Measurements from ENCODE around the gene ARHGEF17.
A peak's percentile ranks its signal among the peaks of the same experiment; 100 is the strongest.
"Not testable (repeated sequence)": the region's sequence is repeated elsewhere in the genome, so short reads cannot be mapped to it uniquely, and the experiment has no call there.

Gene ARHGEF17

DNA sequence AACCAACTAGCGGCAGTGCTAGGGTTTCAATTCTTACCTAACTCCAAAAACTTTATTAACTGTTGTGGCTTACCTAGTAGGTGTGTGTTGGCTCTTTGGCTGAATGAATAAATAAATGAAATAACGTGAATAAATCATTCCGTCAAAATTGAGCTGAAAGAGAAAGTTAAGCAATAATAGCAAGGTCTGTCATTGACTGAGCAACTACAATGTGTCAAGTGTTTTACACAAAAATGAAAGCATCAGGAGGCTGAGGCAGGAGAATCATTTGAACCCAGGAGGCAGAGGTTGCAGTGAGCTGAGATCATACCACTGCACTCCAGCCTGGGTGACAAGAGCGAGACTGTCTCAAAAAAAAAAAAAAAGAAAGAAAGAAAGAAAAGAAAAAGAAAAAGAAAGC is 33.9 kb upstream of the ARHGEF17 start:
- DNase-seq = not testable (repeated sequence)

DNA sequence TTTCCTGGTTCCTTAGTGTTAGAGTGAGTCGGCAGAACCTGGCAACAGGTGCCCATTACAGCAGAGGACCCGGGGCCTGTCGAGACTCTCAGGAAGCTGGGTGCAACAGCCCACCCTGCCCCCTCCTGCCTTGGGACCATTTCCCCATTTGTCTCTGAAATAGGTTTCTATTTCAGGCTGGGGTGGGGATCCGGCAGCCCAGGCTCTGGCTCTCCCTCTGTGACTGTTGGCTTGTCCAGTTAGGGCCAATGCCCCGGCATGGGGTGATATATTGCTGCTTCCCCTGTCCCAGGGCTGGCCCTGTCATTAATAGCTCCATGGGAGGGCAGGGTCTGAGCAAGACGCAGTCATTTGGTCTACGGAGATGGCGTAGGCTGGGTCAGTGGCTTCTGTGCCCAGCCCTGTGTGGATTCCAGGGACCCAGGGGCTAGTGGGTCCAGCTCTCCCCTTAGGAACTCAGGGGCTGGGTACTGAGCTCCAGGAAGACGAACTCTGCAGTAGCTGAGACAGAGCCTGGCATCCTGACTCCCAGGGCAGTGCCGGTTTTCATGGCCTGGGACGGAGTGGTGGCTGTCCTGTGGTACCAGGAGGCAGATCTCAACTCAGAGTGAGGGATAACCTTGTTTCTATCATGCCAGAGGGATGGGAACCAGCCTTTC is 33.2 kb upstream of the ARHGEF17 start:
- no peak for DNase-seq

DNA sequence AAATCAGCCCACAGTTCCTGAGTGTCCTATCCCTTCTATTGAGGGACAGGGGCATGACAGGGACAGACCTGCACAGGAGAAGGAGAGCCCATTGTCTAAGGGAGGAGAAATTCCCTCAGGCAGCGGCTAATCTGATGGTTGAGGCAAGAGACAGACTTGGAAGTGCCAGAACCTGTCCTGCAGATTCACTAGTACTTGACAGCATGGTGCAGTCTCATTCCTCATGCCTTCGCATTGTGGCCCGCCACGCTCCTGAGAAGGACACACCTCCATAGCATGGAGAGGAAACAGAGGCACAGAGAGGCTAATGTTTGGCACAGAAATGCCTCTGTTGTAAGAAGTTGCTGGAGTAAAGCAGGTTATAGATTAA is 32.7 kb upstream of the ARHGEF17 start:
- DNase-seq = no peak

DNA sequence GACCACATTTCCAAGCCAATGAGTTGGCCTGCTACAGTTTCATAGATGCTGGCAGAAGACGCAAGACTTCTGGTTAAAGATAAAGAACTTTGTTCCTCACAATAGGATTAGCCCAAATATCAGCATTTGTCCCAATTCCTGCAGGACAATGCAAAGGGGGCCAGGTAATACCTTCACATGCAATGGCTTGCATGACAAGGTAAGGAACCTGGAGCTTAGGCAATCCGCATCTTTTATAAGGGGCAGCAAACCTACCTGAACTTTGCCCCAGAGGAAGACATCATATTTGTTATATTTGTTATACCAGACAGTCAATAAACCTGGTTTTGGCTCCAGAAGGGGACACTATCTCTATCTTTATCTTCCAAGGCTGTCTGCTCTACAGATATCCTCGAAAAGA is 30.6 kb upstream of the ARHGEF17 start:
- no peak for DNase-seq

DNA sequence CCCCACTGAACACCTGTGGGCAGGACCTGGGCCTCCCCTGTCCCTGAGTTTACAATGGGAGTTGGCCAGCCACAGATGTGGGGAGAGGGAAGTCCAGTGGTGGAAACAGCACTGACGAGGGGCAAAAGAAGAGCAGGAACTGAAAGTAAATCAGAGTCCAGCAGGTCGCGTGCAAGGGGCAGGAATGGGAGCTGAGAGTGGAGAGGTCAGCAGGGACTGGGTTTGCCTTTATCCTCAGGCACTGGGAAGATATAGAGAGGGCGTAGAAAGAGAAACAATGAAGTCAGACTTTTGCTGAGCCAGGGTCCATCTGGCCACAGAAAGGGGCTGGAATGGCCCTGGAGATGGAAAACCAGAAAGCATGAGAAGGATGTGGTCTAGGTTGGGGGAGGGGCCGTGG is 27.4 kb upstream of the ARHGEF17 start:
- DNase-seq = no peak

DNA sequence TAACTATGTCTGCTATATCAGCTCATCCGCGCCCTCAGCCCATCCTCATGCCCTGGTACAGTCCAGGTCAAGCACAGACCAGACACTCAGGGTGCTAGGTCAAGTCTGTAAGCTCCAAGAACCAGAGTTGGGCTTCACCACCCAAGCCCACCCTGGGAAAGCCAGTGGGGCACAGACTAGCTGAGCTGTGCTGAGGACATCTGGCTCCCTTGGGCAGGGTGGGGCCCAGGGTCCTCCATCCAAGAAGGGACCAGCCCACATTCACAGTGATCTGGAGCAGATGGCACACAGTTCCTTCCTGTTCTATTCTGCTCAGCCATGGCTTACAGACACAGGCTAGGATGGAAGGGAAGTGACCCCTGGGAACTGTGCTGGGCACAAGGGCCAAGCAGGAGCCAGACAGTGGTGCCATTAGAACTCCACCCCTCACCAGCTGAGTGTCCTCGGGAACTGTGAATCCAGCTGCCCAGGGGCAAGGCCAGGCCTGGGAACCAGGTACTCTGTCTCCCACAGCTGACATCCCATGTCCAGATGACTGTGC is 26.8 kb upstream of the ARHGEF17 start:
- no peak for DNase-seq

DNA sequence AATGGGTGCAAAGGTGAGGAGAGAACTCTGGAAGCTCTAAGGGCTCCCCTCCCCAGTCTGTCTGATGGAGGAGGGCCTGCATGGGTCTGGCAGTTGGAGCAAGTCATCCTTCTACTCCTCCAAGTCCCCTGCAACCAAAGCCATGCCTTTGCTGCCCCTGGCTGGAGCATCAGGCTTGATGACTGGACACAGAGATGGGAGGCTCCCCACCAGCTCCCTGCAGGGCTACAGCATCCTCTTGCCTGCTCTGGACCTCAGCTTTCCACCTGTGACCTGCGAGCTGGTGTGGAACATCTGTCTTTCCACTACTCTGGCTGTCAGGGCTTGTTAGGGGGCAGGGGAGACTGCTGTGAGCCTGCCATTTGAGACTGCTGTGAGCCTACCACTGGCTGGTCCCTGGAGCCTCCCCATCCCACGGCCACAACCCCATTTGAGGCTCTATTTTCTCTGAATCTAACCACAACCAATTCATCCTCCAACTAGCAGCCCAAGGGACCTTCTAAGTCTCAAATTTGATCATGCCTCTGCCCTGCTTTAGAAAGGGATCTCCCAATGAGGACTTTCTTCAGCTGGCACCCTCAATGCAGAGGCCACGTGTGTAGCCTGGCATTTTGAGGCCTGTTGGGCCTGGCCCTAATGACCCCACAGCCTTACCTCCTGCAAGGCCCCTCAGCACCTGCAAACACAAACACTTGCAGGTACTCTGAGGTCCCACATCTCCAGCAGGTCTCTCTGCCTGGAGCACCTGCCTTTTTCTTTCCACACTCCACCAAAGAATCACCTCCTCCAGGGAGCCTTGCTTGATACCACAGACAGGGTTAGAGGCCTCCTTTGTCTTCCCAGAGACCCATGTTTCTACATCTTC is 26.0 kb upstream of the ARHGEF17 start:
- no peak for DNase-seq

DNA sequence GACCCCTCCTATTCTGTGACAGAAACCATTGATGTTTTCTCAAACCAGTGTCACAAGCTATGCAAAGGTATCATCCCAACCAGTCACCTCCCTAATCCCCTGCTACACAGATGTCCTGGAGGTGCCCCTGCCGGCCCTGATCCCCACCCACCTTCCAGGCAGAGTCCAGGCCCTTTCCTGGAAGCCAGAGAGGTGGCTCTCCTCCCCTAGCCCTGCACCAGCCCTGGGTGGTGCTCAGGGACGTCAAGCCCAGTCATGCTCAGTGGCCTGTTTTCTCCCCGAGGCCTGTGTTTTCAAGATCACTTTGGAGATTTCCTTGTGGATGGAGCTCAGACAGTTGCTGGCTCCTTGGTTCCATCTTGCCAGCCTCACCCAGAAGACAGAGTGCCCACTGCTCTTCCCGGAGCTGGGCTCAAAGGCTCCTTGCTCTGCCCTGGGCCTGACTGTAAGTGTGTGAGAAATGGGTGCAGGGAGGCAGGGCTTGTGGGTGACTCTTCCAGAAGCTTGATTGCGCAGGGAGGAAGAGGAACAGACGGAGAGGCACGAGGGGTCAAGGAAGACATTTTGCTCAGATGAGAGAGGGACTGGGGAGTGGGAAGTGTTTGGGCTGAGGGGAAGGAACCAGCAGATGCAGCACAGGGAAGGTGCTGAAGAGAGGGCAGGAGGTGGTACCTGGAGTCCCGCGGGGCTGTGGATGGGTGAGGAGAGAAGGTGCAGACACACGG is 24.6 kb upstream of the ARHGEF17 start:
- no peak for DNase-seq

DNA sequence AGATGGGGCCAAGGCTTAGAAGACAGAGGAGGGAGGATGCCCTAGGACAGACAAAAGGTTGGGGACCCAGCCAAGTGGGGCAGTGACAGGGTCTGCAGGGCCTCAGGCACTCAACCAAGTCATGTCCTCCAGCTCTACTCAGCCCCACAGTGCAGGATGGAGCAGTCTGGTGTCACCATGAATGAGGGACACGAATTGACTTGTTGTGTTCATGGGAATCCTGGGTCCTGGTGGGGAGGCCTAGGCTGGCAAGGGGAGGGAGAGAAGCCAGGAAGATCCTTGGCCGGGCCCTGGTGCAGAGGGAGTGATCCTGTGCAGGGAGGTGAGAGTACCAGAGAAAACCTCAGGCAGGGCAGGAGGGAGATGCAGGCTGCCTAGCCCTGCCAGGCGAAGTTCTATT is 24.0 kb upstream of the ARHGEF17 start:
- no peak for DNase-seq

DNA sequence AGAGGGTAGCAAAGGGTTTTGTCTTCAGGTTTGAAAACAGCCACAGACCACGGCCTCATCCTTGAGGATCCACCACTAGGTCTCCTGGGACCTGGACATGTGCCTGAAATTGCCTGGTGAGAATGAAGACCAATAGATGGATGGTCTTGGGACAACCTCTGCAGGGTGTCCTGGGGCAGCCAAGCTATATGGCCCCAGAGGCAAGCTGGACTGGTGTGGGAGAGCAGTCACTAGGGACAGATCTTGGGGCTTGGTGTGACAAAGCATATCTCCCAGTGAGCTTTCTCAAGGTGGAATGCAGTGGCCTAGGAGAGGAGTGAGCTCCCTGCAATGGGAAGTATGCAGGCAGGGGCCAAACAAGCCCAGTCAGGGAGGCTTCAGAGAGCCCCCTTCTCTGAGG is 22.4 kb upstream of the ARHGEF17 start:
- no peak for DNase-seq

DNA sequence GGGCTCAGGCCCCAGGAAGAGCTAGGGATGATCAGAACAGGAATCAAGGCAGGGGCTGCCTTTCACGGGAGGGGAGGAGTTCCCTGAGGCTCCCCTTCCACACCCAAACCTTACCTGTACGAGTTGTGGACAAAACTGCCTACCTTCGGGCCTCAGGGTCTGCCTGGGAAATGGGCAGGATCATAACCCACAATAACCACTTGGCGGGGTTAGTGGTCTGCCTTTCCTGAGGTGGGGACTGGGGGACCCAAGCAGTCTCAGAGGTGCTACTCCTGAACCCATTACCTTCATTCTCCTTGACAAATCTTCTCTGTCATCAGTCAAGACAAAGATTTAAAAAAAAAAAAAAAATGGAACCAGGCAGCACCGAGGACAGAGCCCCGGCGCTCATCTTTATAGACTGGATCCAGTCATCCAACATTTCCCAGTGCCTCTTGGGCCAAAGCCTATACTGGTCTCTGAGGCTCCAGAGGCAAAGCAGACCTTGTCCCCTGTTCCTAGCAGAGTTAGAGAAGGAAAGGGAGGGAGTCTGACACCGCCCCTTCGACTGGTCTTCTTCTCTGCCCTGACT is 21.8 kb upstream of the ARHGEF17 start:
- no peak for DNase-seq

DNA sequence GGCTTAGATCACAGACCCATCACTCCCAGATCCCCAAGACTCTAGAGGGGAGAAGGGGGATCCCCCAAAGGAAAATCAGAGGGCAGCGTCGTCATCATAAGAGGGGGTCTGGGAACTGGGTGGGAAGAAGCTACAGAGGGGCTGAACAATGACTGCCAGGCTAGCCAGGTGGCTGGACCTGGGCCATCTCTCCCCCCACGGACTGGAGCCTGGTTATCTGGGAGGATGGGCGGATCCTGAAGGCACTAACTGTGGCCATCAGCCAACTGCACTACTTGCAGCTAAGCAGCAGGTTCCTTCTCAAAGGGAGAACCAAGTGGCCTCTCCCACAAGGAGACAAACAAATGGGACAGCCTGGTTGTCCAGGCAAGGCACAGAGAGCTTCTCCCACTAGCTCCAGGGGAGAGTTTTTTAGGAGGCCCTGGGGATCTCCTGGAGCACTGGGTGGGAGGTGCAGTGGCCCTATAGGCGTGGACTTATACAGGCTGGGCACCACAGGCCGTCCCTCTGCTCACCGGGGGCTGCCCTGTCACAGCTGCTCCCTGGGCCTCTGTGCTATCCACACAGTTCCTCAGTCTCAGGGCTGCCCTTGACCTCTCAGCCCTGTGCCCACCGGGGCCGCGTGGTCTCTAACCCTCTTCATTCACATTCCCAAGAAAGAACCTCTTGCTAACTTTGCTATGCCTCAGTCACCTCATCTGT is 20.5 kb upstream of the ARHGEF17 start:
- no peak for DNase-seq

DNA sequence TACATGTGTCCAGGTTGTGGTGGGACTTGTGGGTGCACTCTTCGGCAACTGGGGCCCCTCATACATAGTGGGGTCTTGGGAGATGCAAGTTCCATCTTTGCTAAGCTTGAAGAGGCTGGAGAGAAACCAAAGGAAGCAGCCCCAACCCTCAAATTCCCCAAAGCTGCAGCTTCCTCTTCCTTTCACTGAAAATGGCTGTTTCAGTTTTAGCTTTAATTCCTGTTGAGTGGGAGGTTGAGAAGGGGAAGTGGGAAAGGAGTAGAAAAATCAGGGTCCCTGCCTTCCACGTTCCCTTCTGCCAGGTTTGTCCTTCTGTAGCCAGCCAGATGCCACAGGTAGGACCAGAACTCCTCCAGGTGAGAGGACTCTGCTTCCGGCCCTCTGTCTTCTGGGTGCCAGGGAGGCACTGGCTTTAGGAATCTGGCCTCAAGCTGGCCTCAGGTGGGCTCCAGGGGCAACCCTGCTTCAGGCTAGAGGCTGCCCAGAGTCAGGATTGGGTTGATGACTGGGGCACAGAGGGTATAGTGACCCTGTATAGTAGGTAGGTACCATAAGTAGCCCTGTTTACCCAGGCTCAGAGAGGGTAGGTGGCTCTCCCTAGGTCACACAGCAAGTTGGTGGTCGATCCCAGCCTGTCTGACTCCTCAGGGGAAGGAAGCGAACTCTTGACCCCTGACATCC is 19.7 kb upstream of the ARHGEF17 start:
- DNase-seq = no peak

DNA sequence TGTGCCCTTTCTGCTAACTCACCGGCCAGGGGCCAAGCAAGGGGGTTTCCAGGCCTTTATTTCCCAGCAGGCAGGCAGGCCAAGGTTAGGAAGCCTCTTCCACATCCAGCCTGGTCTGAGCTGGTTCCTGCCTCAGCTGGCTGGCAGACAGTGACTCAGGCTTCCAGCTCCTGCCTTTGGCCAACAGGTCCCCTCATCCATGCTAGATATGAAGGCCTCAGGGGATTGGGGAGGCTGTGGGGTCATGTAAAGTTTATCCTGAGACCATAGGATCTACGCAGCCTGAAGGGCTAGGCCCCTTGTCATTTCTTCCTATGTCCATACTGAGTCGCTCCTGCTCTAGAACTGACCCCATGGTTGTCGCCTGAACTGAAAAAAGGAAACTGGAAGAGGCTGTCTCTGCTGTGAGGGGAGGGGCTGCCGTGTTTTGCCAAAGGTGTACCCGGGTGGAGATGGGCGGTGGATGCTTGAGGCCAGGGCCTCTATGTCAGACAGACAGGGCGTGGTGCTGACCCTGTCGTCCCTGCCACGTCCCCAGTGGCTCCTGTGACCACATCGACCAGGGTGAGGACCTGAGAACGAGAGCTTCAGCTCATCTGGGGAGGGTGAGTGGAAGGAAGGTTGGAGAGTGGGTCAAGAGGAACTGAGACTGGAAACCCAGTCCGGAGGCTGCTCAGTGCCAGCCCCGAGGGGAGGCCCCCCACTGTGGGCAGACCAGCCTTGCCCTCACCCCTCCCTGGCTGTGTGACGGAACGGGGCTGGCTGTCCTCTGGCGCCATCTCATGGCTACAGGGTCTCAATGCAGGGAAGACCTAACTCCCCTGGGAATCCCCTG is 19.0 kb upstream of the ARHGEF17 start:
- peak; percentile 18 for DNase-seq

DNA sequence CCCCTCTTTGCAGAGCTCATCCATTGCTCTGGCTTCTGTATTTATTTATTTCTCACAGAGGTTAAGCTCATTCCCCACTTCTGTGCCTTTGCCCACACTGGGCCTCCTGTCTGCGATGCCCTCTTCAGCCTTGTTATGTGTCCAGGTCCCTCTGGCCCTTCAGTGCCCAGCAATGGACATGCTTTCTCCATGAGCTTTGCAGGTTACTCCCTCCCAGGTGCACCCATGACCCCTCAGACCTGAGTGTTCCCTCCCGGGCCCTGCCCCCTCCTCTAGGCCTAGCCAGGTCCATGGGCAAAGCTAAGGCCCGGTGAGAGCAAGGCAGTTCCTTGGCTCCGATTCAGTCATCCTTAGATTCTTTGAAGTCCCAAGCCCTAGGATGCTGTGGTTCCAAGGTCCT is 17.5 kb upstream of the ARHGEF17 start:
- DNase-seq = no peak

DNA sequence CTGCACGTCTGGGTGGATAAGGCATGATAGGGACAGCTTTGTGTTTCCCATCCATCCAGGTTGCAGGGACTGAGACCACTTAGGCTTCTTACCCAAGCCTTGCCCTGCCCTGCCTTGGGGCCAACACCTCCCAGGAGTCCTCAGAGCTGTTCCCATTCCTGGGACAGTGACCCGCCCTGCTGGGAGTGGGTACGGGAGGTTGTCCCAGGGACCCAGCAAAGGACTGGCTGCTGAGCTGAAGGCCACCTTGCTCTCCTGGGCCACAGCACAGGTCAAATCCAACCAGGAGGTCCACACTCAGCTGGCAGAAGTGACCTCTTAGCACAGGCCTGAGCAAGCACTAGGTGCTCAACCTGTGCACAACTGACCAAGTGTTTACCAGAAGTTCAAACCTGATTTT is 16.9 kb upstream of the ARHGEF17 start:
- DNase-seq = no peak

DNA sequence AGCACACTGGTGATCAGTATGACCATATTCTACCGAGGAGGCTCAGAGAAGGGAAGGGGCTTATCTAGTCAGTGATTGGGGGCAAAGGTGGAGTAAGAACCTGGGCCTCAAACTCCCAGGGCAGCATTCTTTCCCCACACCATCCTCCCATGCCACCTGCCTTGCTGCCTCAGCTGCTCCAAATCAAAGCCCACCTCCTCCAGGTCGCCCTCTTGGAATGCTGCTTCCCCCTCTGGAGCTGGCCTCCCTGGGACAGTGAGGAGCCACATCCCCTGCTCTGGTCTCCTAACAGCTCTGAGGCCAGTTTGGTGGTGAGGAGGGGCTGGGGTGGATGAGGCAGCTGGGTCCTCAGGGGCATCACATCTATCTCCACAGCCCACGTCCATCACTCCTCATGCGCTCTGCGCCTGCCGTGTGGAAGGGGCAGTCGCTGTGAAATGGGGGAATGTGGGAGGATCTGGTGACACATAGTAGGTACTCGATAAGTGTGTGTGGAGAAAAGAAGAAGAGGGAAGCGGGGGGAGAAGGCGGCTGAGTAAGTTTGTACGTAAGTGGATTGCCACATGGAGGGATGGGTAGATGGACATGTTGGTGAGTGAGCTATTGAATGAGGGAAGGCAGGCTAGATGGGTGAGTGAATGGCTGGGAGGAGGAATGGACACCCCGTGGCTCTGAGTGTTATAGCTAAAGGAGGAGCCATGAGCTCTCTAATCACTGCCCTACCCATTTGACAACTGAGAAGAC is 16.1 kb upstream of the ARHGEF17 start:
- DNase-seq = no peak

DNA sequence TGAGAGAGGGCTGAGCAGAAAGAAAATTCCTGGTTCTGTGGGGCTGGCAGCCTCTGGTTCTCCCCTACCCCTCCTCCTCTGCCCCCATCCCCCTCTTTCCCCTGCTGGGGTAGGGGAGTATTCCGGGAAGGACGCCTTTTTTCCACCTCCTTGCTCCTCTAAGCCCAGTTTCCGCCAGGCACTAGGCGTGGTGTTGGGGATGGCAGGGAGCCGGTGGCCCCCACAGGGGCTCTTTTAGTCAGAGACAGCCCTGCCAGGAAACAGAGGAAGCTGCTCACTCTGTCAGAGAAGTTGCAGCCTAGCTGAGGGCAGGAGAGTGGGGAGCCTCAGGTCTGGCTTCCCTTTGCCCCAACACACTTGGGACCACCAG is 15.6 kb upstream of the ARHGEF17 start:
- no peak for DNase-seq

DNA sequence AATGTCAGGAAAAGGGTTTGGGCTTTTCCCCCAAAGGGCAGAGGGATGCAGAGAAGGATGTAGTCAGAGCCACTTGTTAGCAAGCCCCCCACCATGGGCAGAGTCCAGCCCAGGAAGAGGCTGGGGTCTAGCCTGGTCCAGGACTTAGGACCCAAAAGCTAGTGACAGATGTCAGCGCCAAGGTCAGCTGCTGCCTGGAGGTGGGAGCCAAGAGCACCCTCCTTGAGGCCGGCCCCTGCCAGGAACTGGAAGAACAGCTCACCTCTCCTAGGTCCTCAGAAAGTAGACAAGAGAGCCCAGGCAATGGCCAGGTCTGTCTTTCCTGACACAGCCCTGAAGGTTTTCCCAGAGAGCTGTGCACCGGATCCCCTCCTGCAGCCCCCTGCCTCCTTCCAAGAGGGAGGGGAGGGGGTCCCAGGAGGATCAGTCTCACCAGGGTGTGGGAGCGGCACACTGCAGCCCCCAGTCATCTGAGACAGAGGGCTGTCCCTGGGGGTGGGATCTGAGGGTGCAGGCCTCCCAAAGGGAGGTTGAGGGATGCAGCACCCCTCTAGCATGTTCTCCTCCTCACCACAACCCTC is 14.6 kb upstream of the ARHGEF17 start:
- no peak for DNase-seq

DNA sequence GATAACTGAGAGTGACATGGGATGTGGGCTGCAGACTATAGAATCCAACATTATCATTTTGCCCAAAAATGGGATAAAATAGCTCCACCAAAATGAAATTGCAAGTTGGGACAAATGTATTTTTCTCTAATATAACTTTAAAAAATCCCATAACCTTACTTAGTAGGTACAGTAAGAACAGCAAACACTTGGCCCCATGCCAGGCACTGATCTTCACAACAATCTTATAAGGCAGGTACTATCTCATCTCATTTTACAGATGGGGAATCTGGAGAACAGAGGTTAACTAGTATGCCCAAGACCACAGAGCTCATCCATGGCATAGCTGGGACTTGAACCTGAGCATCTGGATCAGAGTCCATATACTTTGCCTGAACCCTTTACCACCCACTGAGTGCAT is 13.5 kb upstream of the ARHGEF17 start:
- DNase-seq = no peak

Measured in activated gamma-delta T cell treated with Interleukin-2 at 50 U/mL for 16 hours (primary cell).